Spleen (tissue), 7 donors: ENCODE results near the gene FKBP9.
"Not testable (repeated sequence)": the region's sequence is repeated elsewhere in the genome, so short reads cannot be mapped to it uniquely, and the experiment has no call there.

Source experiments
- POLR2A ChIP-seq, 3 donors: fragments of 450-650 bp; IDR thresholded peaks; one replicate each; pipeline ENCODE4 v1.5.1; 2017; ENCODE audit warnings: antibody characterized with exemption in 3 of 3, mild to moderate bottlenecking in 1 of 3
- TF ChIP-seq, protein P1 (sequence below), 11 experiments: fragments of 200-600 bp in 7 of 11; fragments of 450-650 bp in 4 of 11; sonication (generic) in 4 of 11; IDR thresholded peaks in 8 of 11; conservative IDR thresholded peaks in 3 of 11; 1 replicate in 7 of 11; 2 replicates in 4 of 11; pipeline versions ENCODE4 v1.4.0 to v1.8.0; 2016 to 2021; ENCODE audit warnings: antibody characterized with exemption in 11 of 11, inconsistent platforms in 4 of 11, mild to moderate bottlenecking in 1 of 11
- donor health status: DM: no; HTN: no; CAD: no; lungs with moderate emphysema.
- donor health status: DM: no; HTN: no; CAD: no.
- donor health status: DM: no; HTN: no; CAD: no.

DNA sequence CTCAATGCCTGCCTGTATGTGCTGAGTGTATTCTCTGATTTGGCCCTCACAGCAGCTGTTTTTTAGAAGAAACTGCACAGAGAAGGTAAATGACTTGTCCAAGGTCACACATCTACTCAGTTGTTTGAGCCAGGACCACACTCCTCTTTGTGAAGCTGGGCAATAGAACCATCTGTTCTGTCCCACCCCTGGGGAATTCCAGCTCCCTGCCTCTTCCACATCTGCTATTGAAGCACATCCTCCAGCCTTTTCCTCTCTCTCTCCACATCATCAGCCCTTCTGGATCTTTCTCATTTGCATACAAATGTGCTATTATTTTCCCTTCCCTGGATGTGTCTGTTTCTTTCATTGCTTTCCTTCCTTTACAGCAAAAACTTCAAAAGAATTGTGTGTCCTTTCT lies 45.9 kb downstream of the FKBP9 start:
- TF ChIP-seq, protein P1, sequence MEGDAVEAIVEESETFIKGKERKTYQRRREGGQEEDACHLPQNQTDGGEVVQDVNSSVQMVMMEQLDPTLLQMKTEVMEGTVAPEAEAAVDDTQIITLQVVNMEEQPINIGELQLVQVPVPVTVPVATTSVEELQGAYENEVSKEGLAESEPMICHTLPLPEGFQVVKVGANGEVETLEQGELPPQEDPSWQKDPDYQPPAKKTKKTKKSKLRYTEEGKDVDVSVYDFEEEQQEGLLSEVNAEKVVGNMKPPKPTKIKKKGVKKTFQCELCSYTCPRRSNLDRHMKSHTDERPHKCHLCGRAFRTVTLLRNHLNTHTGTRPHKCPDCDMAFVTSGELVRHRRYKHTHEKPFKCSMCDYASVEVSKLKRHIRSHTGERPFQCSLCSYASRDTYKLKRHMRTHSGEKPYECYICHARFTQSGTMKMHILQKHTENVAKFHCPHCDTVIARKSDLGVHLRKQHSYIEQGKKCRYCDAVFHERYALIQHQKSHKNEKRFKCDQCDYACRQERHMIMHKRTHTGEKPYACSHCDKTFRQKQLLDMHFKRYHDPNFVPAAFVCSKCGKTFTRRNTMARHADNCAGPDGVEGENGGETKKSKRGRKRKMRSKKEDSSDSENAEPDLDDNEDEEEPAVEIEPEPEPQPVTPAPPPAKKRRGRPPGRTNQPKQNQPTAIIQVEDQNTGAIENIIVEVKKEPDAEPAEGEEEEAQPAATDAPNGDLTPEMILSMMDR (IDR thresholded peaks at IDR 0.05 in 8 of 11, conservative IDR thresholded peaks at IDR 0.05 in 3 of 11), result not testable (repeated sequence)
- not testable (repeated sequence) for TF ChIP-seq POLR2A (IDR thresholded peaks at IDR 0.05)
